ENCODE measurements around the gene IMPDH1.

The IMPDH1 gene

DNA sequence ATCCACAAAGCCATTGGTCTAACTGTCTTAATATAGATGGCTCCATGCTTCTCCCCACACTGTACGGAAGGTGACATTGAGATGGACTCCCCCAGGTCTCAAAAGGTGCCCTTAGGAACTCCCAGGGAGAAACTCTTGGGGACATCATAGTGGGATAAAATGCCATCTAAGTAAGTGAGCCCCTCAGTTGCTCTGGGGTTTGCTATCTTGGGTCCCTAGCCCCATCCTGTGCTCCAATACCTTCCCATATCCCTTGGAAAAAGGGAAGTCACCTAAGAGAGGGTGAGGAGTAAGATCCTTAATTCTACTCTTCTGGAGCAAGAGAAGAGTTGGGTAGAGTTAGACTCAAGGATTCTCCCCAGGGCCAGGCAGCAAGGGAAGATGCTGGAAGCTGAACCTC lies 56.2 kb downstream of the IMPDH1 start:
- H3K27me3 ChIP-seq (ENCODE audit: low read depth, low read length): no peaks in the 10 kb centered on the region
- no peak overlapping the region for H3K9ac ChIP-seq (ENCODE audit: low read length)
- no peaks in the 10 kb centered on the region for H3K79me2 ChIP-seq (ENCODE audit: low read length)
- no peak overlapping the region for H3K4me3 ChIP-seq (ENCODE audit: low read length)
- no peaks in the 10 kb centered on the region for H3K4me1 ChIP-seq (ENCODE audit: low read length)
- no peak overlapping the region for H3K4me2 ChIP-seq (ENCODE audit: low read length)
- H3K36me3 ChIP-seq (replicated peaks; ENCODE audit: low read depth, low read length): no peaks in the 10 kb centered on the region
- no peaks in the 10 kb centered on the region for H4K20me1 ChIP-seq (ENCODE audit: insufficient read depth, low read length)
- TF ChIP-seq EZH2phosphoT487 (IDR thresholded peaks at IDR 0.05; ENCODE audit: low read depth): no peak
- TF ChIP-seq, protein P1, sequence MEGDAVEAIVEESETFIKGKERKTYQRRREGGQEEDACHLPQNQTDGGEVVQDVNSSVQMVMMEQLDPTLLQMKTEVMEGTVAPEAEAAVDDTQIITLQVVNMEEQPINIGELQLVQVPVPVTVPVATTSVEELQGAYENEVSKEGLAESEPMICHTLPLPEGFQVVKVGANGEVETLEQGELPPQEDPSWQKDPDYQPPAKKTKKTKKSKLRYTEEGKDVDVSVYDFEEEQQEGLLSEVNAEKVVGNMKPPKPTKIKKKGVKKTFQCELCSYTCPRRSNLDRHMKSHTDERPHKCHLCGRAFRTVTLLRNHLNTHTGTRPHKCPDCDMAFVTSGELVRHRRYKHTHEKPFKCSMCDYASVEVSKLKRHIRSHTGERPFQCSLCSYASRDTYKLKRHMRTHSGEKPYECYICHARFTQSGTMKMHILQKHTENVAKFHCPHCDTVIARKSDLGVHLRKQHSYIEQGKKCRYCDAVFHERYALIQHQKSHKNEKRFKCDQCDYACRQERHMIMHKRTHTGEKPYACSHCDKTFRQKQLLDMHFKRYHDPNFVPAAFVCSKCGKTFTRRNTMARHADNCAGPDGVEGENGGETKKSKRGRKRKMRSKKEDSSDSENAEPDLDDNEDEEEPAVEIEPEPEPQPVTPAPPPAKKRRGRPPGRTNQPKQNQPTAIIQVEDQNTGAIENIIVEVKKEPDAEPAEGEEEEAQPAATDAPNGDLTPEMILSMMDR (IDR thresholded peaks at IDR 0.05; ENCODE audit: low read depth, low read length): no peak
- no peak overlapping the region for H2AFZ ChIP-seq (ENCODE audit: low read depth, low read length)
- H3K9me3 ChIP-seq (ENCODE audit: insufficient read depth, low read length): no peaks in the 10 kb centered on the region
- no peak overlapping the region for H3K27ac ChIP-seq (ENCODE audit: low read length)

DNA sequence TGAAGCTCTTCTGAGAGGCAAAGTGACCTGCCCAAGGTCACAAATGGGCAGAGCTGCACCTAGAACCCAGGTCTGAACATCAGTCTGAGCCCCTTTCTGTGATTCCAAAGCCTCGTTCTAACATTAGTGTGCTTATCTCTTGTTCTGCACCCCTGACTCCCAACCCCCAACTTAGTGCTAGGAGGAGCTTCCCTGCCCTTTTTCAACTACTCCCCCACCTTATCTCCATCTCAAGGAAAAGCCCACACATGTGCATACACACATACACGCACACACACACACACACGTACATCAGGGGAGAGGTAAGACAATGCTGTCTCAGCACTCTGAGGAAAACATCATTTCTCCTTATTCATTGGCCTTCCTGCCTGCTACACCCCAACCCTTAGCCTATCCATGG lies 56.6 kb downstream of the IMPDH1 start:
- no peak overlapping the region for H3K9ac ChIP-seq (ENCODE audit: low read length)
- no peaks in the 10 kb centered on the region for H3K4me1 ChIP-seq (ENCODE audit: low read length)
- 0 out of 2 replicates have a peak, but pooled peaks cover 4% of the 10 kb centered on the region for H3K27me3 ChIP-seq (ENCODE audit: low read depth, low read length)
- H4K20me1 ChIP-seq (ENCODE audit: insufficient read depth, low read length): no peaks in the 10 kb centered on the region
- H3K9me3 ChIP-seq (ENCODE audit: insufficient read depth, low read length): no peaks in the 10 kb centered on the region
- no peak overlapping the region for H2AFZ ChIP-seq (ENCODE audit: low read depth, low read length)
- no peak overlapping the region for H3K4me2 ChIP-seq (ENCODE audit: low read length)
- H3K79me2 ChIP-seq (ENCODE audit: low read length): no peaks in the 10 kb centered on the region
- H3K4me3 ChIP-seq (ENCODE audit: low read length): no peak overlapping the region
- H3K27ac ChIP-seq (ENCODE audit: low read length): no peak overlapping the region
- TF ChIP-seq EZH2phosphoT487 (IDR thresholded peaks at IDR 0.05; ENCODE audit: low read depth): no peak
- H3K36me3 ChIP-seq (replicated peaks; ENCODE audit: low read depth, low read length): no peaks in the 10 kb centered on the region

DNA sequence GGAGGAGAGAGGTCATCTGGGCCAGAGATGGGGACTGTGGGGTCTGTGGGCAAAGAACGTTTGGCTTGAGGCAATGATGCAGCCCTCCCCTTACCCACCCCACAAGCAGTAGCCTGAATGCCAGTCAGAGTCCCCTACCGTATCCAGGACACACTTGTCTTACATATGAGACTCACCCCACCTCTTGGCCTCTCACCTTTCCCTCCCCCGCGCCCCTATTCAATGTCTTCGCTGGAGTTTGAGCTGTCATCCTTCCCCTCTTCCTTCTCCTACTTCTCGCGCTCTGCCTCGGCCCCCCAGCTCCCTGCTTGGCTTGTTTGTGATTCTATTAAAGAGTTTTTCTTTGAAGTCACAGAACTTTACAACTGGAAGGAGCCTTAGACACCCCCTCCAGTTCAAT lies 57.1 kb downstream of the IMPDH1 start:
- no peaks in the 10 kb centered on the region for H3K4me1 ChIP-seq (ENCODE audit: low read length)
- H3K9me3 ChIP-seq (ENCODE audit: insufficient read depth, low read length): no peaks in the 10 kb centered on the region
- H3K36me3 ChIP-seq (replicated peaks; ENCODE audit: low read depth, low read length): no peaks in the 10 kb centered on the region
- H4K20me1 ChIP-seq (ENCODE audit: insufficient read depth, low read length): no peaks in the 10 kb centered on the region
- H3K9ac ChIP-seq (ENCODE audit: low read length): no peak overlapping the region
- no peak overlapping the region for H3K4me2 ChIP-seq (ENCODE audit: low read length)
- no peak overlapping the region for H3K4me3 ChIP-seq (ENCODE audit: low read length)
- TF ChIP-seq, protein P1 (IDR thresholded peaks at IDR 0.05; ENCODE audit: low read depth, low read length): no peak
- no peak for TF ChIP-seq EZH2phosphoT487 (IDR thresholded peaks at IDR 0.05; ENCODE audit: low read depth)
- no peak overlapping the region for H3K27ac ChIP-seq (ENCODE audit: low read length)
- no peak overlapping the region for H2AFZ ChIP-seq (ENCODE audit: low read depth, low read length)
- H3K27me3 ChIP-seq (ENCODE audit: low read depth, low read length): 0 out of 2 replicates have a peak, but pooled peaks cover 4% of the 10 kb centered on the region
- no peaks in the 10 kb centered on the region for H3K79me2 ChIP-seq (ENCODE audit: low read length)

DNA sequence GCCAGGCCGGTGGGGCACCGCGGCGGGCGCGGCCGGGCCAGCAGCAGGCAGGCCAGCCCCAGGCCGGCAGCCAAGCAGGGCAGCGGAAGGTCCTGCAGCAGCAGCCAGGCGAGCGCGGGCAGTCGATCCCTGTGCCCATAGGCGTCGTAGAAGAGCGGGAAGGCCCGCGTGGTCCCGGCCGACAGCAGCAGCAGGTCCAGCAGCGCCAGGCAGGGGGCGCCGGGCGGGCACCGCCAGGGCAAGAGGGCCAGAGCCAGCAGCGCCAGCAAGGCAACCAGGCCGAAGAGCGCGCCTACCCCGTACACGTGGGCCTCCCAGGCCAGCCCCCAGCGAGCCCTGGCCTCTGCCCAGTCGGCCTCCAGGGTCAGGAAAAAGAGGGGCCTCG lies 57.6 kb downstream of the IMPDH1 start:
- H2AFZ ChIP-seq (ENCODE audit: low read depth, low read length): no peak overlapping the region
- no peaks in the 10 kb centered on the region for H4K20me1 ChIP-seq (ENCODE audit: insufficient read depth, low read length)
- TF ChIP-seq, protein P1 (IDR thresholded peaks at IDR 0.05; ENCODE audit: low read depth, low read length): no peak
- no peak for TF ChIP-seq EZH2phosphoT487 (IDR thresholded peaks at IDR 0.05; ENCODE audit: low read depth)
- H3K27me3 ChIP-seq (ENCODE audit: low read depth, low read length): 0 out of 2 replicates have a peak, but pooled peaks cover 4% of the 10 kb centered on the region
- no peak overlapping the region for H3K4me2 ChIP-seq (ENCODE audit: low read length)
- no peak overlapping the region for H3K27ac ChIP-seq (ENCODE audit: low read length)
- no peak overlapping the region for H3K9ac ChIP-seq (ENCODE audit: low read length)
- no peaks in the 10 kb centered on the region for H3K4me1 ChIP-seq (ENCODE audit: low read length)
- no peaks in the 10 kb centered on the region for H3K9me3 ChIP-seq (ENCODE audit: insufficient read depth, low read length)
- no peaks in the 10 kb centered on the region for H3K79me2 ChIP-seq (ENCODE audit: low read length)
- no peak overlapping the region for H3K4me3 ChIP-seq (ENCODE audit: low read length)
- H3K36me3 ChIP-seq (replicated peaks; ENCODE audit: low read depth, low read length): no peaks in the 10 kb centered on the region
